K562 (cell line): ENCODE measurements around the gene ATP5MG. TPM values are rescaled to one million over a fixed set of nuclear protein-coding genes. Genes with fewer than 3 reads are reported as not detected.

Experiments
- ATF7 ChIP-seq: fragments of 450-650 bp; IDR thresholded peaks from 2 replicates; pipeline ENCODE4 v1.7.1; 2014; ENCODE audit warnings: mild to moderate bottlenecking, moderate library complexity
- BACH1 ChIP-seq: fragments of 200-800 bp; sonication (Bioruptor generic); IDR thresholded peaks from 2 replicates; pipeline ENCODE4 v1.6.1; 2016; ENCODE audit warnings: missing genetic modification characterization, missing compliant biosample characterization
- BHLHE40 ChIP-seq: IDR thresholded peaks from 2 replicates; pipeline ENCODE4 v1.6.1; 2011; ENCODE audit warnings: low read length, improper control_type of control experiment
- CREB1 ChIP-seq, 2 experiments: sonication (generic) in 1 of 2; formaldehyde crosslinking in 1 of 2; IDR thresholded peaks; 2 replicates each; pipeline versions ENCODE4 v1.6.1 to v1.8.0; 2012 to 2022; ENCODE audit warnings: inconsistent platforms in 1 of 2, mild to moderate bottlenecking in 1 of 2, missing genetic modification reagents in 1 of 2, moderate library complexity in 1 of 2
- DACH1 ChIP-seq: fragments of 450-650 bp; IDR thresholded peaks from 2 replicates; pipeline ENCODE4 v1.6.1; 2018; ENCODE audit not compliant: partially characterized antibody
- DEAF1 ChIP-seq: fragments of 450-650 bp; formaldehyde crosslinking; IDR thresholded peaks from 2 replicates; pipeline ENCODE4 v1.4.0; 2020; ENCODE audit warnings: mild to moderate bottlenecking, moderate library complexity
- ELF1 ChIP-seq: fragments of 200-800 bp; sonication (Bioruptor generic); IDR thresholded peaks from 2 replicates; pipeline ENCODE4 v1.6.1; 2016; ENCODE audit warnings: missing genetic modification characterization, missing compliant biosample characterization
- EP300 ChIP-seq: IDR thresholded peaks from 2 replicates; pipeline ENCODE4 v1.6.1; 2012; ENCODE audit warnings: low read length, improper control_type of control experiment
- FOXK2 ChIP-seq, 2 experiments: fragments of 450-650 bp; IDR thresholded peaks in 1 of 2; conservative IDR thresholded peaks in 1 of 2; 2 replicates each; pipeline ENCODE4 v1.6.1; 2016; ENCODE audit warnings: low read depth in 2 of 2, mild to moderate bottlenecking in 1 of 2
- GATAD2A ChIP-seq: fragments of 450-650 bp; IDR thresholded peaks from 2 replicates; pipeline ENCODE4 v1.6.1; 2017
- HDAC1 ChIP-seq, 2 experiments: fragments of 450-650 bp; IDR thresholded peaks; 2 replicates each; pipeline ENCODE4 v1.6.1; 2016 to 2017; ENCODE audit warnings: inconsistent platforms in 1 of 2, mild to moderate bottlenecking in 1 of 2, moderate library complexity in 1 of 2
- MAZ ChIP-seq, 2 experiments: fragments of 450-650 bp in 1 of 2; sonication (generic) in 1 of 2; formaldehyde crosslinking; IDR thresholded peaks in 1 of 2; conservative IDR thresholded peaks in 1 of 2; 2 replicates each; pipeline versions ENCODE4 v1.4.0 to v1.5.0; 2020; ENCODE audit warnings: mild to moderate bottlenecking in 1 of 2, missing genetic modification reagents in 1 of 2
- MNT ChIP-seq, 2 experiments: fragments of 450-650 bp; conservative IDR thresholded peaks; 2 replicates each; pipeline ENCODE4 v1.6.1; 2017; ENCODE audit warnings: mild to moderate bottlenecking in 2 of 2, moderate library complexity in 2 of 2
- MTA3 ChIP-seq: fragments of 450-650 bp; formaldehyde crosslinking; IDR thresholded peaks from 2 replicates; pipeline ENCODE4 v1.6.1; 2017; ENCODE audit warnings: mild to moderate bottlenecking, borderline replicate concordance
- NCOA2 ChIP-seq, 2 experiments: fragments of 450-650 bp; IDR thresholded peaks; 2 replicates each; pipeline ENCODE4 v1.6.1; 2018; ENCODE audit warnings: mild to moderate bottlenecking in 2 of 2, moderate library complexity in 1 of 2; ENCODE audit not compliant: partially characterized antibody in 2 of 2
- NFRKB ChIP-seq: fragments of 450-650 bp; IDR thresholded peaks from 2 replicates; pipeline ENCODE4 v1.6.1; 2016; ENCODE audit warnings: low read depth
- NUFIP1 ChIP-seq: fragments of 450-650 bp; IDR thresholded peaks from 2 replicates; pipeline ENCODE4 v1.6.1; 2018; ENCODE audit not compliant: partially characterized antibody
- PML ChIP-seq: IDR thresholded peaks from 2 replicates; pipeline ENCODE4 v1.6.1; 2012; ENCODE audit warnings: low read length, inconsistent platforms
- POLR2G ChIP-seq: fragments of 200-400 bp; formaldehyde crosslinking; IDR thresholded peaks from 2 replicates; pipeline ENCODE4 v1.6.1; 2017; ENCODE audit warnings: low read depth, mild to moderate bottlenecking, antibody characterized with exemption, low read length, moderate library complexity
- PTBP1 ChIP-seq: fragments of 200-400 bp; formaldehyde crosslinking; IDR thresholded peaks from 2 replicates; pipeline ENCODE4 v1.6.1; 2017; ENCODE audit warnings: low read depth, low read length
- RNF2 ChIP-seq: sonication (generic); IDR thresholded peaks from 2 replicates; pipeline ENCODE4 v1.6.1; 2016
- SMAD3 ChIP-seq: fragments of 450-650 bp; formaldehyde crosslinking; conservative IDR thresholded peaks from 2 replicates; pipeline ENCODE4 v1.4.0; 2020; ENCODE audit warnings: mild to moderate bottlenecking
- SMAD4 ChIP-seq: fragments of 250-450 bp; sonication (Bioruptor Pico); conservative IDR thresholded peaks from 2 replicates; pipeline ENCODE4 v1.8.0; 2021; ENCODE audit warnings: inconsistent platforms, mild to moderate bottlenecking, moderate library complexity
- SP2 ChIP-seq: IDR thresholded peaks from 2 replicates; pipeline ENCODE4 v1.6.1; 2011; ENCODE audit warnings: mild to moderate bottlenecking, low read depth, low read length, moderate library complexity; ENCODE audit not compliant: poor library complexity, severe bottlenecking; ENCODE audit errors: extremely low read depth
- SUPT5H ChIP-seq: fragments of 450-650 bp; IDR thresholded peaks from 2 replicates; pipeline ENCODE4 v1.6.1; 2016
- TFAM ChIP-seq: fragments of 250-450 bp; sonication (Bioruptor Pico); conservative IDR thresholded peaks from 2 replicates; pipeline ENCODE4 v1.5.0; 2021; ENCODE audit warnings: mild to moderate bottlenecking, moderate library complexity
- ZNF586 ChIP-seq: fragments of 450-650 bp; formaldehyde crosslinking; conservative IDR thresholded peaks from 2 replicates; pipeline ENCODE4 v1.4.0; 2020; ENCODE audit warnings: mild to moderate bottlenecking, moderate library complexity
- ZNF785 ChIP-seq: fragments of 250-450 bp; sonication (Bioruptor Pico); IDR thresholded peaks from 2 replicates; pipeline ENCODE4 v1.4.0; 2020; ENCODE audit warnings: mild to moderate bottlenecking
- polyA plus RNA-seq, 8 experiments: library from polyadenylated mRNA; depleted of rRNA in 4 of 8; stranded (reverse) in 5 of 8; unstranded in 3 of 8; fragments of >200 nt; fragmentation: Nextera tagmentation in 2 of 8; fragmentation: Illumina TruSeq in 1 of 8; extraction: Ambion mirVana in 2 of 8; extraction: Trizol in 1 of 8; gene quantifications; 2 replicates each; pipeline versions ENCODE4 v1.2.1 to v1.2.3, GENCODE V29; 2011 to 2014; ENCODE audit warnings: inconsistent platforms in 1 of 8, missing spikeins in 1 of 8
- total RNA-seq, 7 experiments: library from RNA; depleted of rRNA in 6 of 7; stranded (reverse); fragments of >200 nt in 6 of 7; fragmentation: Illumina TruSeq in 2 of 7; extraction: Trizol in 2 of 7; gene quantifications; 2 replicates each; pipeline versions ENCODE4 v1.2.1 to v1.2.3, GENCODE V29; 2011 to 2021; ENCODE audit warnings: low replicate concordance in 1 of 7

ATP5MG gene
- total and polyA plus RNA-seq, 9 of the 15 experiments (the other 6 are each of a cell fraction or from before 2014, with no cell fraction given): 301 to 2,138 (median 434) TPM

- TF ChIP-seq POLR2G (peak; percentile 86), PML (peak; percentile 49; the same call in 1 of the 2 replicates), FOXK2 (conservative IDR thresholded peaks at IDR 0.05 in 1 of 2, IDR thresholded peaks at IDR 0.05 in 1 of 2; ENCODE audit: low read depth in 2 of 2) (peak in 1 of 2 experiments; percentile 94; a peak in 2 of 4 replicates), NCOA2 (IDR thresholded peaks at IDR 0.05; ENCODE audit: partially characterized antibody in 2 of 2) (peak in 1 of 2 experiments; percentile 98), GATAD2A (0 out of 2 replicates have a peak, but pooled peaks have one; percentile 79), ZNF586 (CRISPR knock-in tag) (no peak), BHLHE40 (no peak), ELF1 (tag) (peak; percentile 77), MAZ (CRISPR knock-in tag; conservative IDR thresholded peaks at IDR 0.05 in 1 of 2, IDR thresholded peaks at IDR 0.05 in 1 of 2) (peak; percentile 21 to 45; a peak in 2 of 4 replicates), PTBP1 (no peak), SMAD3 (CRISPR knock-in tag) (peak; percentile 19; the same call in 1 of the 2 replicates), NUFIP1 (no peak), DEAF1 (CRISPR knock-in tag) (no peak), SP2 (no peak), ZNF785 (CRISPR knock-in tag) (no peak), EP300 (no peak), NFRKB (peak; percentile 28; the same call in 1 of the 2 replicates), SMAD4 (CRISPR knock-in tag) (0 out of 2 replicates have a peak, but pooled peaks have one; percentile 7), RNF2 (peak; percentile 40; the same call in 1 of the 2 replicates), MTA3 (0 out of 2 replicates have a peak, but pooled peaks have one; percentile 7), DACH1 (peak; percentile 95), MNT (conservative IDR thresholded peaks at IDR 0.05) (peak; percentile 63 to 74), SUPT5H (peak; percentile 76), HDAC1 (IDR thresholded peaks at IDR 0.05) (peak in 1 of 2 experiments; percentile 85; a peak in 2 of 4 replicates), BACH1 (no peak), TFAM (CRISPR knock-in tag) (no peak), ATF7 (peak; percentile 94), CREB1 (IDR thresholded peaks at IDR 0.05) (peak; percentile 34; the same call in 1 of the 2 replicates), CREB1 (CRISPR knock-in tag; IDR thresholded peaks at IDR 0.05) (peak; percentile 39; the same call in 1 of the 2 replicates)
Measured at GRCh38 chr11:118401151-118401879, at the start of gene ATP5MG (continued).
